ENCODE data around the gene COMT.

The COMT gene

DNA sequence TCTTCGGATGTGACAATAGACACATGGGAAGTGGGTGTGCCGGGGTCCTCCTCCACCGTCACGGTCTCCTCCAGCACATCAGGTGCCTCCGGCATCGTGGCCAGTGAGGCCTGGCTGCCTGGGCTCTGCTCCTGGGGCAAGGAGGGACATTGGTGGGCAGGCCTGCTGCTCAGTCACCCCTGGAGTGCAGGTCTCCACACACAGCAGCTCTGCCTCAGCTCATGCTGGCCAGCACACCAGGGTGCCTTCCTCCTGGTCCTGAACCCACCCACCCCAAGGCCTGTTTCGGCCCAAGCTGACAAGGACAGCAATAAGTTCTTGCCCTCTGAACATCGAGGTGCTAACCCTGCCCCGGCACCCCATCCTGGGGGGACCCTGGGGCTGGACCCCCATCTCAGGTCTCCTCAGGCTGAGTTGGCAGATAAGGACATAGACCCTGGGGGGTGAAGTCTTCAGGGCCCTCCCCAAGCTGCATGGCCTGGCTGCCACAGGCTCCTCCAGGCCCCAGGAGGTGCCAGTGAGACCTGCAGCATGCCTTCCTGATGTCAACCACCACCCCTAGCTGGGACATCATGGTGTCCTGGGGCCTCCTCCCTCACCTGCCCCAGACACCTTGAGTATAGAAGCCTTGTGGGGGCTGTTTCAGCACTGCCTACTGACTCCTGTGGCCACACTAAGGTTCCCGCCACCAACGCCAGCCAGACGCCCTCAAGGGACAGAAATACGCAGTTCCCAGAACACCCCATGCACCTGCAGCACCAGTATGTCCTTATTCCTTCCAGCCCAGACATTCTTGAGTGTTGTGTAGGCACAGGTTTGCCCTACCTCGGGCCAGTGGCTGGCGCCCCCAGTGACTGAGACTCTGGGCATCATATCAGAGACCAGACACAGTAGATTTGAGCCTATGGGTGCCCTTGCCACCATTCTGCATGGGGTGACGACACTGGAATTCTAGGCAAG, 40.7 kb downstream of the COMT start:
- no peak for DNase-seq (ENCODE audit: low spot score)

DNA sequence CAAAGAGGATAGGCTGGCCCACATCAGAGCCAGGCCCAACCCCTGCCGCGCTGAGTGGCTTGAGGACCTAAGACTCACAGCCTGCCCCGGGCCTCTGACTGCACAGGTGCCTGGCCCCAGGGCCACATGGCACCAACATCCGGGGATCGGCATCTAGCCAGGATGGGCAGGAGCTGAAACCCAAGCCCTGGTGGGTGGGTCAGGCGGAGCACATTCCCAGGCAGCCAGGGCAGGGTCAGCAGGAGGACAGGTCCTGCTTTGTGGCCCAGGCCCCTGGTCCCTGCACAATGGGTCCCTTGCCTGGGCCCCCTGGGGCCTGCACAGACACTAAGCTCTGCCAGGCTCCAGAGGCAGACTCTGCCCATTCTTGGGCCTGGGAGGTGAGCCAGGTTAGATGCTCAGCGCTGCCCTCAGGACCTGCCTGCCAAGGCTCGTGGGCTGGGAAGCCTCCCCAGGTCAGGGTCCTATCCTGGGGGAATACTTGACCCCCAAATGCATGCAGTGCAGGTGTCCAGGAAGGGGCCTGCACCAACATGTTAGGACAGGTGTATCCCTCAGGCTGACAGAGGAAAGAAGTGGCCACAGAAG, 41.5 kb downstream of the COMT start:
- no peak for DNase-seq (ENCODE audit: low spot score)

DNA sequence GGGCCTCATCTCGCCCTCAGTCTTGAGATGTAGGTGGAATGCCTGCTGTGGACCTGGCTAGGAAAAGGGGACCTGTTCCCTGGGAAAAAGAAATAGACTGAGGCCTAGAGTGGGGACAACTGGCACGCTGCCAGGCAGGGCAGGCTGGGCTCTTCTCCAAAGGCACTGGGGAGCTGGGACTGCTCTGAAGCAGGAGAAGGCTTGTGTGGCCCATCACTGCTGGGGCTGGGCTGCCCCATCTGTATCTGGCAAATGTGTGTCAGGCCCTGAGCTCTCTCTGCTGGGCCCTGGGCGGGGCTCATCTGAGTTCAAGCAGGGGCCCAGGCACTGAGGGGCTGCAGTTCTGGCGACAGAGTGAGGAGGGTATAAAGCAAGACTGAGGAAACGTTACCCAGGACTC, 42.2 kb downstream of the COMT start:
- DNase-seq (ENCODE audit: low spot score), result no peak

DNA sequence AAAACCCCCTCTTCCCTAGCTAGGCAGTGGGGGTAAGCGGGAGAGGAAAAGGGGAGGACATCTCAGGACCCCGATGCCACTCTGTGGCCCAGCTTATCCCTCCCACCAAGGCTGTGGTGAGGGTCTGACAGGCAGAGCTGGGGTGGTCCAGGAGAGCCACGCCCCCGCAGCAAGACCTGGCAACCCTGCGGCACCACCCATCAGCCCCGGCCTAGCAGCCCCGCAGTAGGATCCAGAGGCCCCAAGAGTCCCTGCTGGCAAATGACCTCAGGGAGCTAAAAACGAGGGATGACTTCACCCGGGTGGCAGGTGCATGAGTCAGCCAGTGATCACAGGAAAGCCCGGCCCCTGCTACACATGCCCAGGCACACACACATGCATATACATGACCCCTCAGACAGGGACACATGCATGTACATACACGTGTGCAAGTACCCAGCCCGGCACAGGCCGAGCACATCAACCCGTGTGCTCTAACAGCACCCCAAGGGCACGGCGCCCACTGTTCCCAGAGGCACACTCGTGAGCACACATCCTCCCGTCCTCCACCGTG, 42.7 kb downstream of the COMT start:
- DNase-seq (ENCODE audit: low spot score), result no peak

DNA sequence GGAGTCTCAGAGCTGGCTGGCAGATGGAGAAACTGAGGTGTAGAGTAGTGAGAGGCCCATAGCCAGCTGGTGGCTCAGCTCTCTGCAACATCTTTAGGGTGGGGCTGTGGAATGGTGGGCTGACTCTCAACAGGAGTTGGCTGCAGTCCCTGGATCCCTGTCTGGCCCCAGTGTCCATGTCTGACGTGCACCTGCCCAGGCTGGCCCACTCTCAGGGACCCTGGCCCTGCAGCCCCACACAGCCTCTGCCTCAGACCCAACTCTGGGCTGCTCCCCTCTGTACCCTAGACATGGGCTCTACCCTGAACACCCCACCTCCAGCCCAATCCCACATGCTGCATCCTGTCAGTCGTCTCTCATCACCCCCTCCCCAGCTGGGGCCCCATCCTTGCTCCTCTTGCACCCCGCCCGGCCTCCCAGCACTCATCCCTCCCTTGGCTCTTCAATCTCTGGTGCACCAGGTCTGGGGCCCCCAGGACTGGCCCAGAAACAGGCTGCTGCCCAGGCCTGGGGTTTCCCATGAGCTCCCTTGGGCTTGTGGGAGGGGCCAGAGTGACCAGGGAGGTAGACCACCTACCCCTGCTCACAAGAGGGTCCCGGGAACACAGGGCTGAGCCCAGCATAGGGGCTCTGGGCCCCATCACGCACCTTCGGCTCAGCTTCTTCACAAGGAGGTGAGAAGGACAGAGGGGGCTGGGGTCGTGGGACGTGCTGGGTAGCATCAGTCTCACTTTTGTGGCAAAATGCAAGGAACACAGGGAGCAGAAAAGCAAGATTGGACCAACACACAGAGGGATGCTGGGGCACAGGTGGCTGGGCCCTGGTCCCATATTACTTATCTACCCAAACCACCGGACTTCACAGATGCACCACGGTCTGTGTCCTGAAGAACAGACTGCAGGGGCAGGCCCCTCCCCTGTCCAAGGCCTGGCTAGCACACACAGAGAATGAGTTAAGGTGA, 43.6 kb downstream of the COMT start:
- DNase-seq (ENCODE audit: low spot score), result no peak

DNA sequence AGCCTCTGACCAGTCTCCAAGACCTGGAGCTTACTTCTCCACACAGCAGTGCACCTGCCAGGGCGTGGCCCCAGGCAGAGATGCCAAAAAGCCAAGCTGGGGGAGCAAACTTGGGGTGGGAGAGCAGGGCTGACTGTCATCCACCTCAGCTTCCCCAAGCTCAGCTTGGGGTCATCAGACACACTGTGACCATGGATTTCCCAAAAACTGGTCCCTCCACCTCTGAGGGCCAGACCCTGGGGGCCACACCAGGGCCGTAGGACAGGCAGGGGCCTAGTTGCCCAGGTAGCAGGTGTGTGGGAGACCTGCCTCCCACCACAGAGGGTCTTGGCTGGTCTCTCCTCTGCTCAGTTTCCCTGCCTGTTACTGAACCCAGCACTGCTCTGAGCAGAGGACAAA, 44.4 kb downstream of the COMT start:
- DNase-seq (ENCODE audit: low spot score), result no peak

DNA sequence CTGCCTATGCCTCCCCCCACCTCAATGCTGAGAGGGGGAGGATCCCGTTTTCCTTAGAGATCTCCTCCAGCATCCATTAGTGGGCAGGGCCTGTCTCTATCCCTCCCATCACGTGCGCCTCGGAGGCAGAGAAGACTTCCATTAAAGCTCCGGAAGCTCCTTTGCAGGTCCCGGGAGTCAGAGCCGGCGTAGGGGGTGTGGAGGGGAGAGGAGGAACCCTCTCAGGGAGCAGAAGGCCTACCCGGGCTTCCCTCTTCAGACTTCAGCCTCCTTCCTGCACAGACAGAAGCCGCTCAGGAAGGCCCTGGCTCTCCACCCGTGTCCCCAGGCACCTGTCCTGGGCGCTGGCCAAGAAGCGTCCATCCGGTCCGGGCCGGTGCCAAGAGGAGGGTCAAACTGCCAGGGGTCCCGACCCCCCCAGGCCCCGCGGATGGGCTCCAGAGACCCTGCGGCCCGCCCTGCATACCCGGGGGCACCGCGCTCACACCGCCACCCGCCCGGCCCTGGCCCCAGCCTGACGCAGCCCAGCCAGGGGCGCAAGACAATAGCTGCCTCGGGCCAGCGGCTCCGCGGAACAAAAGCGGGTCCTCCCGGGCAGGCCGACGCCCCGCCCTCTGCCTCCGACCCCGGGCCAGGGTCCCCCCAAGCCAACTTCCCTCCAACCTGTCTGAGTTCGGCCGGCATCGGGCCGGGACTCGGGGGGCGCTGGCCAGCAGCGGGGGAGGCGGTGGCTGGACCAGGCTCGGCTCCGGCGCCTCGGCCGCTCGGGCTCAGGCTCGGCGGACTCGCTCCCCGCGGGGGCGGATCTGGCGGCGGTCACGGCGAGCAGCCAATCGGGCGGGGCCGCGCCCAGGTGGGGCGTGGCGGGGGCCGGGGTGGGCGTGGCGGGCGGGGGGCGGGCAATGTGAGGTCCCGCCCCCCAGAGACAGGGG, 45.1 kb downstream of the COMT start:
- DNase-seq (ENCODE audit: low spot score), result peak; percentile 61

DNA sequence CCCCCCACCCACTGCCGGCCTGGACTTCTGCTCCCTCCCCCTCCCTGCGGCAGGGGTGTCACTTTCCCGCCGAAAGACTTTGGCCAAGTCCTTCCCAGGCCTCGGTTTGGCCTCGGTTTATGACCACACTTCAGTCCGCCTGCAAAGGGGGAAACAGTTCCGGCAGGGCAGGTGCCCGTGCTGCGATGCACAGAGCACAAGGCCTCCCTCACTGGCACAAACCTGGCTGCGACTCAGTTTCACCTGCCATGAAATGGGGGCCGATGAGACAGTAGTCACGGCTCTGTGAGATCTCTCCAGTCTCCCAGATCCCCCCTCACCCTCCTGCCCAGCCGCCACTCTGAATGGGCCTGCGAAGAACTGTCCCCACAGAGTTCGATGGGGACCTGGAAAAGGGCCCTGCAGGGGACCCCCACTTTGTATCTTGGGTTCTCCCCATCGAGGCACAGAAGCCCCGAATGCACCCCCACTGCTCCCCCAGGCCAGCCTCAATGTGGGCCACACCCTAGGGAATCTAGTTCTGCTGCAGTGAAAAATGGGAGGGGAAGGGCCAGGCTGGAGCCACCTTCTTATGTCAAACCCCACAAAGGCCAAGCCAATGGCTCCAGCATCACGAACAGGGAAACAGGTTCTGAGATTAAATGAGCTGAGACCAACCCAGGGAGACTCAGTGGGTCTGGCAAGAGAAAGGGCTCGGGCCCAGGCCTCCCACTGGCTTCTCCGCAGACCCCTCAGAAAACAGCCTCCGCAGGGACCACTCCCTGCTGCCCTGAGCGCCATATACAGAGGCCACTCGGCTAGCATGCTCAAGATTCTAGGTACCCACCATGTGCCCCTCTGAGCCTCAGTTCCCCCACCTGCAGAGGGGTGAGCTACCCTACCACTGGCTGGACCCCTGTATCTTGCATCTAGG, 46.1 kb downstream of the COMT start:
- no peak for DNase-seq (ENCODE audit: low spot score)

DNA sequence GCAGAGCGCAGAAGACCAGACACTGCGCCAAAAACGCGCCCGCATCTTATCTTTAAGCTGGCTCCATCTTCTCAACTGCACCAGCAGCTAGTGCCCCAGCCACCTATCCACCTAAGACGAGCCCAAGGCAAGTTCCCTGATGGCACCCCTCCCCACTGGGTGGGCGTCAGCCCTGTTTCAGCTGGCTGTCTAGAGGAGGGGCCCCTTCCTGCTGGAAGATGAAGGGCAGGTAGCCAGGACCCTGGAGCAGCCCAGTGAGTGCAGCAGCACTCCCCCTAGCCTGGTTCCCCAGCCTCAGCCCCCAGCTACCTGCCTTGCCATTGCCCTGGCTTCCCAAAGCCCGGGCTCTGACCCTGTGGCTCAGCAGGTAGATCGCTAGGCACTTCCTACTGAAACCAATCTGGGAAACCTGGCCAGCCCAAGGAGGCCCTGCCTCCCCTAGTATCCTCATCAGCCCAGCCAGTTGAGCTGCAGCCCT, 46.8 kb downstream of the COMT start:
- no peak for DNase-seq (ENCODE audit: low spot score)

DNA sequence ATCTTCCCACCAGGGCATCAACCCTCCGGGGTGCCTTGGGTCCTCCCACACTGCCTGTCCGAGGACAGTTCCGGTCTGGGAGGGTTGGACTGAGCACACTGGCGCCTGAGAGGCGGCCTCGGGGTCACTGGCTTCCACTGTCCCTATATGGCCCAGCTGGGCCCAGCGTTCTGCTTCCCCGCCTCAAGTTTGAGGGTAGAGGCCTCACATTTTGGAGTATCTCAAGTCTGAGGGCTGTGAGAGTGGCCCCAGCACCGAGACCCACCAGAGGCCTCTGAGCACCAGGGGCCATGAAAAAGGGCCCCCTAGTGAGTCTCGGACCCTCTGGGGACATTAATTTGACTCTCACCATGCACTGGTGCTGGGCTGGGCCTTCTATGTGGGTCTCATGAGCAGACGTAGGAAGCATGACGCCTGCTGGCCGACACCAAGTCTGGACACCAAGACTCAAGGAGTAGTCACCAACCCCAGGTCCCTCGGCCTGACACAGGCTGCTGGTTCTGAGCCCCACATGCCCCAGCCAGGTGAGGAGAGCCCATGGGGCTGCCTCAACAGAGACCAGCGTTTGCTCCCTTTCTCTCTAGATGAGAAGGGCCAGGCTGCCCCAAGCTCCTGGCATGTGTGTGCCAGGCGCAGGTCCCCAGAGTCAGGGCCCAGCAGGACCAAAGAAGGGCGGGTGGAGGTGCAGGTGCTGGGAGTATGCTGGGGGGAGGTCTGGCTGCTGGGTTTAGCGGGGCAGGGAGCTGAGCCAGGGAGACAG, 47.6 kb downstream of the COMT start:
- no peak for DNase-seq (ENCODE audit: low spot score)

DNA sequence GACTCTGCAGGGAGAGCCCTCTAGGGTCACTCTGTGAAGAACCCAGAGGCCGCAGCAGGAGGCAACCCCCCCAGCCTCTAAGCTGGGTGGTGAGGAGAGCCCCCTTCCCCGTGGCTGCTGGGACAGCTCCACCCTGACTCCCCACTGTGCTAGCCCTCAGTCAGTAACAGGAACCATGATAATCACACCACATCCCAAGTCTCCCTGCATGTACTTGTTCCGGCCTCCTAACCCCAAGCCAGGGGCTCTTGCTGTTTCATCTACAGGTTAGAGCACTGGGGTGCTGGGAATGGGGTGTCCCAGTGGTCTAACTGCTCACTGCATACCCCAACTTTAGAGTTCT, 48.1 kb downstream of the COMT start:
- no peak for DNase-seq (ENCODE audit: low spot score)

DNA sequence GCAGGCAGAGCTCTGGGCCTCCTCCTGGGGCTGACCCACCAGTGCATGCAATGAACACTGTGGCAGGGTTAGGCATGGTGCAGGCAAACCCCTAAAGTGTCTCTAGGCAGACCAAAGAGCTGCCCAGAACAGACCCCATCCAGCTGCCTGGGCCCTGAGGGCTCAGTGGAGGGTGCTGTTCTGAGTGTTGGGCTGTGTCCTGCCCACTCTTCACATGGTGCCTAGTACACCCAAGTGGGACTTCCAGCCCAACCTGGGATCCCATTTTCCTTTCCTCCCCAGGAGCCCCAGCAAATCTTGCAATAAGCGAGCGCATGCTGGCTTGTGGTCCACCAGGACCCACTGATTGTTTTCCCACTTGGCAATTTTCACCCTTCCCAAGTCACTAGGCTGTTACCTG, 48.6 kb downstream of the COMT start:
- DNase-seq (ENCODE audit: low spot score), result no peak

DNA sequence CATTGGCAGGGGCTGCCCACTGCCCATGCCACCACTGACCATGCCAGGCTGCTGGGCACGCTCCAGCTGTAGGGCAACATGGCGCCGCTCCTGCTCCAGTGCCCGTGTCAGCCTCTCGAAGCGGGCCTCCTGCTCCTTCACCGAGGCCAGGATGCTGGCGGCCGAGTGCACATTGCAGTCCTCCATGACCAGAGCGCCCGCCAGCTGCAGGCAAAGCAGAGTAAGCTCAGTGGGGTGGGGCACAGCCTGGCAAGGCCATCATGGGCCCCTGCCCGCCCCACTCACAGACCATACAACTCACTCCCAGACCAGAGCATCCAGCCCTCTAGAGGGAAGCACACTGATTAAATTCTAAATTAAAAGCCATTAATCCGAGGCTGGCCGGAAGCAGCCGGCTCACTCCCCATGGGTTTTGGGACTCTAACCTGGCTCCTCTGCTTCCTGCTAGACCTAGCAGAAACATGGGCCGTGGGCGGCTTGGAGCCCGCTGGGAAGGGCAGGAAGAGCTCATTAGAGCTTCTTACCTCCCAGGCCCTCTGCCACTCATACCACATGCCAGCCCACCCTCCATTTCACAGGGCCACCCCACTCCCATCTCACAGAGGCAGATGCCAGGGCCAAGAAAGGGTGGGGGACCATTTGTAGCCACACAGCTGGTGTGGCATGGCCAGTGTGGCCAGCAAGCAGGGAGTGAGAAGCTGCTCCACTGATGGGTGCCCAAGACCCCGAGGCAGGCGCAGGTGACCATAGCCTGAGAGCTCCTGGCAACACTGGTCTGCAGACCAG, 49.2 kb downstream of the COMT start:
- no peak for DNase-seq (ENCODE audit: low spot score)

DNA sequence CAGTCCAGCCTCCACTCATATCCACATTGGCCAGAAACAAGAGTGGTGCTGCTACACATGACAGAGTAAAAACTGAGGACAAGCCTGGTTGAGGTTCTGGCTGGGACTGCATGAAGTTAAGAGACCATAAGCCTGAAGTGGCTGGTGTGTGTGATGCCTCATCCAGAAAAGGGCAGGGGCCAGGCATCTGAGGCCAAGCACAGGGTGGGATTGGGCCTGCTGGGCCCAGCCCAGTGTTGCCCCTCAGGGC, 49.7 kb downstream of the COMT start:
- DNase-seq (ENCODE audit: low spot score), result no peak

DNA sequence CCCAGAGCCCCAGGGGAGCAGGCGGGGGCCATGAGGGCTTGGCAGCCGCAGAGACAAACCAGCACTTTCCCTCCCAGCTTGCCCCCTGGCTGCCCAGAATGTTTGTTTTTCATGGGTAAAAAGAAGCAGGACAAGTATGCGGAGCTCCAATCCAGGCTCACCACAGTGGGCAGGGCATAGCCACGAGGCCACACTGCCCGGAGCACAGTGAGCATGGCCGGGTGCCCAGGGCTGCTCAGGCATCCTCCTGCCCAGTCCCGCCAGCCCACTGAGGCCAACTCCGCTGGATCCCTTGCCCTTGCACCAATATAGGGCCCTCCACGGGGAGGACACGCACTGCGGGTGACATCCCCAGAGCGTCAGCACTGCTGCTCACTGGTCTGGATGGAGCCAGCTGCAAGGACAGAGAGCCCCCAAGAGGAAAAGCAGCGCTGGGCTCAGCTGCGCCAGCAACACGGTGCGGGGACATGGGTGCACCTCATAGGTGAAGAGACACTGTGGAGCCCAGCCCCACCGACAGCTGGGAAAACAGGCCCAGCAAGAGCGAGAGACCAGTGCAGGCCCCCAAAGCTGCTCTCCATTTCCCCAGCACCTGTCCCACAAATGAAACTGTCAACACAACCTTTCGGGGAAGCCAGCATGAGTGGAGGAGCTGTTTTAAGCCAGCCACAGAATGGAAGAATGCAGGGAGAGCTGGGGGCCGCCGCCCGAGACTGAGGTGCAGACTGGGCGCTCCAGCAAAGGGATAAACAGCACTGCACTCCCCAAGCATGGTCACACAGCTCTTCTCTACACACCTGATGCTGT, 50.3 kb downstream of the COMT start:
- no peak for DNase-seq (ENCODE audit: low spot score)

DNA sequence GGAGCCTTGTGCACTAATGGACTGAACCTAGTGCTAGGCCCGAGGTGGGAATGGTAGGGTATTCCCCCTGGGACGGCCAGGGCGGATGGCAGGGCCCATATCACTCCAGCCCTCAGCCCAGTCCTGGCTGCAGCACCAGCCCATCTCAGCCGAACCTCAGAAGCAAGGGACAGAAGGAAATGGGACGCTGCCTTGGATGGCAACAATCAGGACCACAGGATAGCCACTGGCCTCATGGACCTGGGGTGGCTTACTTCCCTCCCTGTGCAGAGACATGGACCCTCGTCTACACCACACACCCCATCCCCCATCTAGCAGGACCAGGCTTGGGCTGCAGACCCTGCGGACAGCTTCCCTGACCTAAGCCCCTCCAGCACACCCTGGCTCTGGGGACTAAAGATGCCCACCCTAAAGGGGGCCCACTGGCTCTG, 50.9 kb downstream of the COMT start:
- DNase-seq (ENCODE audit: low spot score), result no peak

DNA sequence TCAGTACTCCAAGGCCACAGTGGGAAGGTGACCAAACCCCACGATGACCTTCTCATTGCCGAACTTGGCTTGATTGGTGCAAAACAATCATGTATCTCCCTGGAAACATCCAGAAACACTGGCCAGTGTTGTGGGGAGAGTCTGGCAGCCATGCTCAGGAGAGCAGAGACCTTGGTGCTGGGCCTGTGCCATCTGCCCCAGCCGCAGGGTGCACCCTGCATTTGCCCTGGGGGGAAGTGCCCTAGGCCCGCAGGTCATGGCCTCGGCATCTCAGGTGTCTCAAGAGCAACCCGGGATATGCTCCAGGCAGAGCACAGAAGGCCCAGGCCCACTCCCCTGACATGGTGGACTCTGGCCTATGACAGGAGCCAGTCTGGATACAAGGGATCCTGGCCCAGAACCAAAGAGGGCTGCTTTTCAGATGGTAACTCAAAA, 51.4 kb downstream of the COMT start:
- no peak for DNase-seq (ENCODE audit: low spot score)

DNA sequence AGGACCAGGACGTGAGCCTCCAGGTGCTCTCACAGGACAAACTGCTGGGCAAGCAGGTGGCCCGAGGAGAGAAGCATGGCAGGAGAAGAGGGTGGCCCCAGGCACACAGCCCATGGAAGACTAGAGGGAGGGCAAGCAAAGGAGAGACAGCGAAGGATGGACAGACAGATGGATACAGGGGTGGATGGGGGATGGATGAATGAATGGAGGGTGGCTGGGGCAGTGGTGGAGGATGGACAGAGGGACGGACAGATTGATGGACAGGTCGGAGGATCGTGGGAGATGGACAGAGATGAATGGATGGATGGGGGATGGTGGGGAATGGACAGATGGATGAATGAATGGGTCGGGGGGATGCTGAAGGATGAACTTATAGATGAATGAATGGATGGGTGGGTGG, 52.4 kb downstream of the COMT start:
- no peak for DNase-seq (ENCODE audit: low spot score)
